ENCODE results near the gene PLD3.

The PLD3 gene

DNA sequence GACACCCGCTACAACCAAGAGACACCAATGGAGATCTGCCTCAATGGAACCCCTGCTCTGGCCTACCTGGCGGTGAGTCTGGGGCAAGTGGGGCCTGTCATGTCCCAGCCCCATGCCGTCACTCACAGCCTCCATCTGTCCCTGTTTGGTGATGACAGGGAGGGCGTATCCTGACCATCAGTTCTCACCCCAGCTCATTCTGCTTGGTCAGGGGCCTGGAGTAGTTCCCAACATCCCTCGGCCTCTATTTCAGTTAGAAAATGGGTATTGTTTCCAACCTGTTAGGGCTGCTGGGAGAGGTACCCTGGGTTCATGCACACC, 23.3 kb downstream of the PLD3 start:
- H3K4me1 ChIP-seq (ENCODE audit: control insufficient read depth in 1 of 2, insufficient read depth in 2 of 2, low read length in 2 of 2): peaks cover 0 to 7% of the 10 kb centered on the region in 2 donors

GRCh38 chr19:40374084-40374483, 25.6 kb downstream of the PLD3 start:
- H3K36me3 ChIP-seq (ENCODE audit: control insufficient read depth in 1 of 2, insufficient read depth in 2 of 2, low read length in 2 of 2): peaks cover 8 to 53% of the 10 kb centered on the region in 2 donors
- H3K9ac ChIP-seq (ENCODE audit: low read depth in 1 of 2, low read length in 2 of 2): no peak overlapping the region
- no peaks in the 10 kb centered on the region for H3K9me3 ChIP-seq (ENCODE audit: control insufficient read depth in 1 of 2, low read length in 2 of 2)
- no peak overlapping the region for H3K27ac ChIP-seq (ENCODE audit: low read depth, low read length)
- peaks cover 0 to 7% of the 10 kb centered on the region in 2 donors for H3K4me1 ChIP-seq (ENCODE audit: control insufficient read depth in 1 of 2, insufficient read depth in 2 of 2, low read length in 2 of 2)
- no peak overlapping the region for H3K4me3 ChIP-seq (ENCODE audit: low read depth in 1 of 2, low read length in 2 of 2)
- H3K27me3 ChIP-seq (ENCODE audit: control insufficient read depth in 1 of 2, insufficient read depth in 2 of 2, low read length in 2 of 2): no peaks in the 10 kb centered on the region

More for the DNA sequence above, 23.3 kb downstream of the PLD3 start:
- H3K27me3 ChIP-seq (ENCODE audit: control insufficient read depth in 1 of 2, insufficient read depth in 2 of 2, low read length in 2 of 2): no peaks in the 10 kb centered on the region
- no peak overlapping the region for H3K9ac ChIP-seq (ENCODE audit: low read depth in 1 of 2, low read length in 2 of 2)
- H3K9me3 ChIP-seq (ENCODE audit: control insufficient read depth in 1 of 2, low read length in 2 of 2): no peaks in the 10 kb centered on the region
- no peak overlapping the region for H3K4me3 ChIP-seq (ENCODE audit: low read depth in 1 of 2, low read length in 2 of 2)
- H3K27ac ChIP-seq (ENCODE audit: low read depth, low read length): no peak overlapping the region
- peaks cover 8 to 46% of the 10 kb centered on the region in 2 donors for H3K36me3 ChIP-seq (ENCODE audit: control insufficient read depth in 1 of 2, insufficient read depth in 2 of 2, low read length in 2 of 2)

- no peak overlapping the region for H3K27ac ChIP-seq (ENCODE audit: low read depth, low read length)
- no peak overlapping the region for H3K4me3 ChIP-seq (ENCODE audit: low read depth in 1 of 2, low read length in 2 of 2)
- H3K9me3 ChIP-seq (ENCODE audit: control insufficient read depth in 1 of 2, low read length in 2 of 2): no peaks in the 10 kb centered on the region
- H3K4me1 ChIP-seq (ENCODE audit: control insufficient read depth in 1 of 2, insufficient read depth in 2 of 2, low read length in 2 of 2): no peaks in the 10 kb centered on the region
- H3K9ac ChIP-seq (ENCODE audit: low read depth in 1 of 2, low read length in 2 of 2): no peak overlapping the region
- peaks cover 8 to 44% of the 10 kb centered on the region in 2 donors for H3K36me3 ChIP-seq (ENCODE audit: control insufficient read depth in 1 of 2, insufficient read depth in 2 of 2, low read length in 2 of 2)
- no peaks in the 10 kb centered on the region for H3K27me3 ChIP-seq (ENCODE audit: control insufficient read depth in 1 of 2, insufficient read depth in 2 of 2, low read length in 2 of 2)
Observed at GRCh38 chr19:40376286-40376862, 27.9 kb downstream of the PLD3 start.

DNA sequence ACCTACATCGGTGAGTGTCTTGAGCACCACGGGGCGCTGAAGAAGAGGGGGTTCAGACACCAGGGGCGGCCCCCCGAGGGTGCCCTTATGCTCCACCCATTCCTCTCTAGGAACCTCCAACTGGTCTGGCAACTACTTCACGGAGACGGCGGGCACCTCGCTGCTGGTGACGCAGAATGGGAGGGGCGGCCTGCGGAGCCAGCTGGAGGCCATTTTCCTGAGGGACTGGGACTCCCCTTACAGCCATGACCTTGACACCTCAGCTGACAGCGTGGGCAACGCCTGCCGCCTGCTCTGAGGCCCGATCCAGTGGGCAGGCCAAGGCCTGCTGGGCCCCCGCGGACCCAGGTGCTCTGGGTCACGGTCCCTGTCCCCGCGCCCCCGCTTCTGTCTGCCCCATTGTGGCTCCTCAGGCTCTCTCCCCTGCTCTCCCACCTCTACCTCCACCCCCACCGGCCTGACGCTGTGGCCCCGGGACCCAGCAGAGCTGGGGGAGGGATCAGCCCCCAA, 29.4 kb downstream of the PLD3 start:
- no peaks in the 10 kb centered on the region for H3K27me3 ChIP-seq (ENCODE audit: control insufficient read depth in 1 of 2, insufficient read depth in 2 of 2, low read length in 2 of 2)
- H3K4me1 ChIP-seq (ENCODE audit: control insufficient read depth in 1 of 2, insufficient read depth in 2 of 2, low read length in 2 of 2): no peaks in the 10 kb centered on the region
- H3K9me3 ChIP-seq (ENCODE audit: control insufficient read depth in 1 of 2, low read length in 2 of 2): no peaks in the 10 kb centered on the region
- peaks cover 5 to 34% of the 10 kb centered on the region in 2 donors for H3K36me3 ChIP-seq (ENCODE audit: control insufficient read depth in 1 of 2, insufficient read depth in 2 of 2, low read length in 2 of 2)
- no peak overlapping the region for H3K27ac ChIP-seq (ENCODE audit: low read depth, low read length)
- no peak overlapping the region for H3K9ac ChIP-seq (ENCODE audit: low read depth in 1 of 2, low read length in 2 of 2)
- H3K4me3 ChIP-seq (ENCODE audit: low read depth in 1 of 2, low read length in 2 of 2): no peak overlapping the region

- H3K36me3 ChIP-seq (ENCODE audit: control insufficient read depth in 1 of 2, insufficient read depth in 2 of 2, low read length in 2 of 2): peaks cover 5 to 31% of the 10 kb centered on the region in 2 donors
- H3K9me3 ChIP-seq (ENCODE audit: control insufficient read depth in 1 of 2, low read length in 2 of 2): no peaks in the 10 kb centered on the region
- no peaks in the 10 kb centered on the region for H3K4me1 ChIP-seq (ENCODE audit: control insufficient read depth in 1 of 2, insufficient read depth in 2 of 2, low read length in 2 of 2)
- no peak overlapping the region for H3K27ac ChIP-seq (ENCODE audit: low read depth, low read length)
- no peaks in the 10 kb centered on the region for H3K27me3 ChIP-seq (ENCODE audit: control insufficient read depth in 1 of 2, insufficient read depth in 2 of 2, low read length in 2 of 2)
- H3K9ac ChIP-seq (ENCODE audit: low read depth in 1 of 2, low read length in 2 of 2): no peak overlapping the region
- no peak overlapping the region for H3K4me3 ChIP-seq (ENCODE audit: low read depth in 1 of 2, low read length in 2 of 2)
Observed at GRCh38 chr19:40378509-40378908, 30.0 kb downstream of the PLD3 start.

GRCh38 chr19:40379446-40380198, 31.1 kb downstream of the PLD3 start:
- H3K9me3 ChIP-seq (ENCODE audit: control insufficient read depth in 1 of 2, low read length in 2 of 2): no peaks in the 10 kb centered on the region
- H3K4me1 ChIP-seq (ENCODE audit: control insufficient read depth in 1 of 2, insufficient read depth in 2 of 2, low read length in 2 of 2): no peaks in the 10 kb centered on the region
- H3K36me3 ChIP-seq (ENCODE audit: control insufficient read depth in 1 of 2, insufficient read depth in 2 of 2, low read length in 2 of 2): peaks cover 0 to 23% of the 10 kb centered on the region in 2 donors
- no peak overlapping the region for H3K9ac ChIP-seq (ENCODE audit: low read depth in 1 of 2, low read length in 2 of 2)
- no peak overlapping the region for H3K27ac ChIP-seq (ENCODE audit: low read depth, low read length)
- no peaks in the 10 kb centered on the region for H3K27me3 ChIP-seq (ENCODE audit: control insufficient read depth in 1 of 2, insufficient read depth in 2 of 2, low read length in 2 of 2)
- H3K4me3 ChIP-seq (ENCODE audit: low read depth in 1 of 2, low read length in 2 of 2): no peak overlapping the region

GRCh38 chr19:40380199-40381037, 31.9 kb downstream of the PLD3 start:
- no peaks in the 10 kb centered on the region for H3K27me3 ChIP-seq (ENCODE audit: control insufficient read depth in 1 of 2, insufficient read depth in 2 of 2, low read length in 2 of 2)
- H3K4me1 ChIP-seq (ENCODE audit: control insufficient read depth in 1 of 2, insufficient read depth in 2 of 2, low read length in 2 of 2): no peaks in the 10 kb centered on the region
- no peak overlapping the region for H3K4me3 ChIP-seq (ENCODE audit: low read depth in 1 of 2, low read length in 2 of 2)
- peaks cover 0 to 22% of the 10 kb centered on the region in 2 donors for H3K36me3 ChIP-seq (ENCODE audit: control insufficient read depth in 1 of 2, insufficient read depth in 2 of 2, low read length in 2 of 2)
- H3K9me3 ChIP-seq (ENCODE audit: control insufficient read depth in 1 of 2, low read length in 2 of 2): no peaks in the 10 kb centered on the region
- H3K27ac ChIP-seq (ENCODE audit: low read depth, low read length): no peak overlapping the region
- no peak overlapping the region for H3K9ac ChIP-seq (ENCODE audit: low read depth in 1 of 2, low read length in 2 of 2)

GRCh38 chr19:40381321-40381720, 32.8 kb downstream of the PLD3 start:
- Histone ChIP-seq H3K27ac (ENCODE audit: low read depth, low read length) (no peak overlapping the region), H3K4me1 (ENCODE audit: control insufficient read depth in 1 of 2, insufficient read depth in 2 of 2, low read length in 2 of 2) (no peaks in the 10 kb centered on the region), H3K9me3 (ENCODE audit: control insufficient read depth in 1 of 2, low read length in 2 of 2) (no peaks in the 10 kb centered on the region), H3K4me3 (ENCODE audit: low read depth in 1 of 2, low read length in 2 of 2) (no peak overlapping the region), H3K9ac (ENCODE audit: low read depth in 1 of 2, low read length in 2 of 2) (no peak overlapping the region), H3K27me3 (ENCODE audit: control insufficient read depth in 1 of 2, insufficient read depth in 2 of 2, low read length in 2 of 2) (no peaks in the 10 kb centered on the region), H3K36me3 (ENCODE audit: control insufficient read depth in 1 of 2, insufficient read depth in 2 of 2, low read length in 2 of 2) (peaks cover 0 to 21% of the 10 kb centered on the region in 2 donors)

GRCh38 chr19:40383668-40384248, 35.3 kb downstream of the PLD3 start:
- no peak overlapping the region for H3K9ac ChIP-seq (ENCODE audit: low read depth in 1 of 2, low read length in 2 of 2)
- no peak overlapping the region for H3K4me3 ChIP-seq (ENCODE audit: low read depth in 1 of 2, low read length in 2 of 2)
- H3K4me1 ChIP-seq (ENCODE audit: control insufficient read depth in 1 of 2, insufficient read depth in 2 of 2, low read length in 2 of 2): no peaks in the 10 kb centered on the region
- H3K27ac ChIP-seq (ENCODE audit: low read depth, low read length): no peak overlapping the region
- H3K9me3 ChIP-seq (ENCODE audit: control insufficient read depth in 1 of 2, low read length in 2 of 2): no peaks in the 10 kb centered on the region
- no peaks in the 10 kb centered on the region for H3K27me3 ChIP-seq (ENCODE audit: control insufficient read depth in 1 of 2, insufficient read depth in 2 of 2, low read length in 2 of 2)
- peaks cover 0 to 3% of the 10 kb centered on the region in 2 donors for H3K36me3 ChIP-seq (ENCODE audit: control insufficient read depth in 1 of 2, insufficient read depth in 2 of 2, low read length in 2 of 2)

DNA sequence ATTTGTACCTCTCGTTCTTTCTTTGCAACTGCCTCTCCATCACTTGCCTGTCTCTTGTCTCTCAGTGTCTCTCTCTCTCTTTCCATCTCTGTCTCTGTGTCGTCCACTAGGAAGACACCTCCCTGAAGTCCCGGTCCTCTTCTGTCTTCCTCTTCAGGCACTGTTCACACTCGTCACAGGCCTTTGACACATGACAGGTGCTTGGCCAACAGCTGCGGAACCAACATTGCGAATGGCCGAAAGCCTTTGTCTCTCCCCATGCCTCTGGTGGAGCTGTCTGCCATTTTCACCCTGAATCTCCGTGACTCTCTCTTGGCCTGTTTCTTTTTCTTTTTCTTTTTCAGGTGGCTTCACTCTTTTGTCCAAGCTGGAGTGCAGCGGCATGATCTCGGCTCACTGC, 38.7 kb downstream of the PLD3 start:
- no peaks in the 10 kb centered on the region for H3K27me3 ChIP-seq (ENCODE audit: control insufficient read depth in 1 of 2, insufficient read depth in 2 of 2, low read length in 2 of 2)
- no peak overlapping the region for H3K9ac ChIP-seq (ENCODE audit: low read depth in 1 of 2, low read length in 2 of 2)
- H3K27ac ChIP-seq (ENCODE audit: low read depth, low read length): no peak overlapping the region
- H3K36me3 ChIP-seq (ENCODE audit: control insufficient read depth in 1 of 2, insufficient read depth in 2 of 2, low read length in 2 of 2): no peaks in the 10 kb centered on the region
- H3K9me3 ChIP-seq (ENCODE audit: control insufficient read depth in 1 of 2, low read length in 2 of 2): no peaks in the 10 kb centered on the region
- no peaks in the 10 kb centered on the region for H3K4me1 ChIP-seq (ENCODE audit: control insufficient read depth in 1 of 2, insufficient read depth in 2 of 2, low read length in 2 of 2)
- H3K4me3 ChIP-seq (ENCODE audit: low read depth in 1 of 2, low read length in 2 of 2): no peak overlapping the region

Measured in duodenal mucosa (tissue), 2 donors.